GM18507 (cell line): Measurements from ENCODE around the gene NT5DC1.
A peak's percentile ranks its signal among the peaks of the same experiment; 100 is the strongest.

Source experiments
- DNase-seq: peaks from one replicate; pipeline ENCODE4 v3.0.0; 2011; ENCODE audit warnings: low read depth; ENCODE audit not compliant: insufficient read length; ENCODE audit errors: extremely low spot score
- FAIRE-seq: peaks from 2 replicates; lab custom pipeline; 2011; peaks lifted over from hg19 to GRCh38; lab: Jason Lieb, UNC

NT5DC1 gene

DNA sequence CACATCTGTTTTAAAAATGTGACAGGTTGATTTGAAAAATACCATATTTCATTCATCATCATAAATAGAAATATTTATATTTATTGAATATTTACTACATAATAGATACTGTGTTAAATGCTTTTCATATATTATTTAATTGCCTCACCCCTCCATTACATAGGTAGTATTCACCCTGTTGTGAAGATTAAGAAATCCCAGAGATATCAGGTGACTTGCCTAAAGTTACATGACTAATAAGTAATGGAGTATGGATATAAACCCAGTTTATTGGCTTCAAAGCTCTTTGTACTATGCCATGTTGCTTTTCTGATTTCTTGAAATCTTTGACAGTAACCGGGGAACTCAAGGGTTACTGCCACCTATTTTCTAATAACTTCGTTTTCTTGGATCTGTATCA is 189.2 kb downstream of the NT5DC1 start:
- DNase-seq (no peak), FAIRE-seq (no peak)

DNA sequence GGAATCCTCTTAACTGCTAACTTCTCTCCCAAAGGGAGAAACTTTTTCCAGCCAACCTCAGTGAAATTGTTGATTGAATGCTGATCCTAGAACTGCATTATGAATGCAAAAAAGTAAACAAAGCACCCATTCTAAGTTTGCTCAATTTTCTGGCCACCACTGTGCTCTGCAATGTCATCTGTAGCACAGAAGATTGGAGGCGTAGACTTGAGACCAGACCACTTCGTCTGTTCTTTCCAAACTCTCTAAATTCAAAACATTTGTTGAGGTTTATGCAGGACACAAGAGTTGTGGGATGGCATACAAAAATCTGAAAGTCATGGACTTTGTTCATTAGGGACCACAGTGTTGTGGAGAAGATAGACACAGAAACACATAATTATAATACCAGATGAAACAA is 190.1 kb downstream of the NT5DC1 start:
- FAIRE-seq, result no peak
- no peak for DNase-seq

DNA sequence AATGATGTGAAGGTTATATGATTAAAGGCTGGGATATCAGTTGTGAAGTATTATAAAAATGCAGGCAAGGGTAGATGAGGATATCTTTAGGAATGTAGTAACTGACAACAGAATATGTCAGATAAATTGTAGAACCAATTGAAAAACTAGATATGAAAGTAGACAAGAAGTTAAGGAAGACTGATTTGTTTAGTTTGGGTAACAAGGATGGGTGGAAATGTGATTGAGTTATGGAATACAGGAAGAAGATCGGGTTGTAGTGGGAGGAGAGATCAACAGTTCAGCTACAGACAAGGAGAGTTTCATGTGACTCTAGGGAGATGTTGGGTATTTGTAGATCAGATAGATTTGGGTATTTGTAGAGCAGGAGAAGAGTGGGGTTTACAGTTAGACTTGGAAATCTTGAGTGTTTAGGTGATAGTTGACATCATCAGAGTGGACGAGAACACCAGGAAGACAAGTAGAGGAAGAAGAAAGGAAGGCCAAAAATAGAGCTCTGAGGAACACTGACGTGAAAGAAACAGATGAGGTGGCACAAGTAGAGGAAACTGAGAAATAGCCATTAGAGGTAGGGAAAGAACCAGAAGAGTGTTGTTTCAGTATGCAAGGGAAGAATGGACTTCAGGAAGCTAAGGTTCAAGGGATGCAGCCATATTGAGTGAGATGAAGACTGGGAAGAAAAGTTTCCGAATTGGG is 191.2 kb downstream of the NT5DC1 start:
- FAIRE-seq, result no peak
- no peak for DNase-seq

DNA sequence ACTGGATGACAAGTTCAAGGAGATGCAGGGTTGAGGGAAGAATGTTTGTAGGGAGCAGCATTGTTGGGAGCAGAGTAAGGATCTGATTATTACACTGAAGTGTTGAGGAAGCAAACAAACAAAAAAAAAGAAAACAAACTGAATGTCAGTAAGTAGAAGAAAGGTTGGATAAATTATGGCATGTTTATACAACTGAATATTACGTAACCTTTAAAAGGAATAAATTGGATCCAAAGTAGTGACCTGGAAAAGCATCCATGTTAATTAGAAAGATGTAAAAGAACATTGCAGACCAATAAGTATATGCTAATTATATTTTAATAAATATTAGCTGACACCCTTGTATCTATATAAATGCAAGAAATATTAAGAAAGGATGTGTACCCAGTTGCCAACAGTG is 191.9 kb downstream of the NT5DC1 start:
- no peak for FAIRE-seq

DNA sequence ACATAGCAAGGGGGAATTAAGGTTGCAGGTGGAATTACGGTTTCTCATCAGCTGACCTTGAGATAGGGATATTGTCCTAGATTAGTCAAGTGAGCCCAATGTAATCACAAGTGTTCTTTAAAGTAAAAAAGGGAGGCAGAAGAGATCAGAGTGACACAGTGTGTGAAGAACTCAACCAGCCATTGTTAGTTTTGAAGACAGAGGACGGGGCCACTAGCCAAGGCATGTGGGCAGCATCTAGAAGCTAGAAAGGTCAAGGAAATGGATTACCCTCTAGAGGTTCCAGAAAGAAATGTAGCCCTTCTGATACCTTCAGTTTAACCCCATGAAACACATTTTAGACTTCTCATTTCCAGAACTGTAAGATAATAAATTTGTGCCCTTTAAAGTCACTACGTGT is 197.6 kb downstream of the NT5DC1 start:
- FAIRE-seq (no peak), DNase-seq (no peak)

More for the DNA sequence above, 191.9 kb downstream of the NT5DC1 start:
- no peak for DNase-seq

DNA sequence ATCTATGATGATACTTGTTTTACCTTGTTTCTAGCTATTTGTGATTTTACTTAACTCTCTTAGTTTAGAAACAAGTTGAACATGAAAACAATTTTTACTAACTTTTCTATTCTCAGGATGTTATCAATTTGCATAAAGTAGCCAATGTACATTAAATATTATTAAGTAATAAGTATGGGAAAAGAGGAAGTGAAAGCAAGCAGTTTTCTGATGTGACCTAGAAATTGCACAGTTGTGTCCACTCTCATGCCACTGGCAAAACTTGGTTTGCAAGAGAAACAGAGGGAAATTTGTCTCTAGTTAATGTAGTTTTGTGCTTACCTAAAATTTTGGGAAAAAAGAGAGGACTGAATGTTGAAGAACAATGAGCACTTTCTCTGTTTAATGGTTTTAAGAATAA is 198.3 kb downstream of the NT5DC1 start:
- no peak for DNase-seq
- FAIRE-seq, result peak; percentile 46
